ENCODE measurements around the gene DTX1. TPM values are rescaled to one million over a fixed set of nuclear protein-coding genes. Genes with fewer than 3 reads are reported as not detected.

DTX1 gene
- total and polyA plus RNA-seq, 4 donors: 0.15 to 4.8 (median 2.3) TPM

GRCh38 chr12:113072136-113072535 is 15.6 kb downstream of the DTX1 start:
- ATAC-seq (ENCODE audit: low FRiP score): no peak
- Histone ChIP-seq H3K27ac (ENCODE audit: low read depth in 1 of 2, low read length in 2 of 2) (no peak overlapping the region), H3K4me1 (ENCODE audit: control insufficient read depth in 1 of 2, insufficient read depth in 2 of 2, low read length in 2 of 2) (no peaks in the 10 kb centered on the region), H3K27me3 (ENCODE audit: control insufficient read depth in 1 of 2, insufficient read depth in 2 of 2, low read length in 1 of 2) (no peaks in the 10 kb centered on the region), H3K9me3 (ENCODE audit: control insufficient read depth, low read length) (no peaks in the 10 kb centered on the region), H3K4me3 (ENCODE audit: low read length in 2 of 2) (no peak overlapping the region), H3K36me3 (ENCODE audit: control insufficient read depth in 1 of 2, insufficient read depth in 2 of 2, low read length in 1 of 2) (no peaks in the 10 kb centered on the region)
- 75 to 77% methylated on average over 3 of the region's 3 CpGs for WGBS, 2 donors
- DNase-seq: no peak
- intact Hi-C loops (cut with DNase I): no loop called here

DNA sequence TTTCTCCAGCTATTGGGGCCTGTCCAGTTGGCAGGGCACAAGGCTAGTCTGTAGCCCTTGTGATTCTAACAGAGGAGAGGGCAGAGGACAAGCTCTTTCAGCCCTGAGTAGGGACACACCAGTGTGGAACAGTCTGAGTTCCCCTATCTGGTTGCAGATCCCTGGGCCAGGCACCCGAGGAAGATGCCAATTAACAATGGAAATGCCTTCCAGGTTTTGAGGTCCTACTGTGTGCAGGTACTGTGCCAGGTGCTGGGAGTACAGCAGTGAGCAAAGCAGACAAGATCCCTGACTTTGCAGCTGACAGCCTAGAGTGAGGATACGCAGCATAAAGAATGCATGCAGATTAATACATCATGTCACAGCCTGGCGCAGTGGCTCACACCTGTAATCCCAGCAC is 17.1 kb downstream of the DTX1 start:
- Histone ChIP-seq H3K36me3 (ENCODE audit: control insufficient read depth in 1 of 2, insufficient read depth in 2 of 2, low read length in 1 of 2) (no peaks in the 10 kb centered on the region), H3K4me3 (ENCODE audit: low read length in 2 of 2) (no peak overlapping the region), H3K4me1 (ENCODE audit: control insufficient read depth in 1 of 2, insufficient read depth in 2 of 2, low read length in 2 of 2) (no peaks in the 10 kb centered on the region)

GRCh38 chr12:113075137-113075683 is 18.7 kb downstream of the DTX1 start:
- Histone ChIP-seq H3K4me3 (ENCODE audit: low read length in 2 of 2) (no peak overlapping the region), H3K36me3 (ENCODE audit: control insufficient read depth in 1 of 2, insufficient read depth in 2 of 2, low read length in 1 of 2) (no peaks in the 10 kb centered on the region), H3K4me1 (ENCODE audit: control insufficient read depth in 1 of 2, insufficient read depth in 2 of 2, low read length in 2 of 2) (no peaks in the 10 kb centered on the region), H3K27me3 (ENCODE audit: control insufficient read depth in 1 of 2, insufficient read depth in 2 of 2, low read length in 1 of 2) (no peaks in the 10 kb centered on the region), H3K27ac (ENCODE audit: low read depth in 1 of 2, low read length in 2 of 2) (no peak overlapping the region), H3K9me3 (ENCODE audit: control insufficient read depth, low read length) (no peaks in the 10 kb centered on the region)
- intact Hi-C loops (cut with DNase I): no loop called here
- ATAC-seq (ENCODE audit: low FRiP score) (no peak), DNase-seq (no peak)
- WGBS, 2 donors: 63 to 67% methylated on average over 6 of the region's 6 CpGs

More for the DNA sequence above, 17.1 kb downstream of the DTX1 start:
- intact Hi-C loops (cut with DNase I): no loop called here
- DNase-seq (no peak), ATAC-seq (ENCODE audit: low FRiP score) (no peak)
- H3K27me3 ChIP-seq (ENCODE audit: control insufficient read depth in 1 of 2, insufficient read depth in 2 of 2, low read length in 1 of 2): no peaks in the 10 kb centered on the region
- 70 to 71% methylated on average over 3 of the region's 3 CpGs for WGBS, 2 donors
- no peak overlapping the region for H3K27ac ChIP-seq (ENCODE audit: low read depth in 1 of 2, low read length in 2 of 2)
- H3K9me3 ChIP-seq (ENCODE audit: control insufficient read depth, low read length): no peaks in the 10 kb centered on the region

GRCh38 chr12:113077057-113077858 is 20.7 kb downstream of the DTX1 start:
- WGBS, 2 donors: 9 to 13% methylated on average over 45 to 70 of the region's 70 CpGs
- DNase-seq: no peak
- intact Hi-C loops (cut with DNase I): no loop called here
- Histone ChIP-seq H3K9me3 (ENCODE audit: control insufficient read depth, low read length) (no peaks in the 10 kb centered on the region), H3K4me3 (ENCODE audit: low read length in 2 of 2) (no peak overlapping the region), H3K27me3 (ENCODE audit: control insufficient read depth in 1 of 2, insufficient read depth in 2 of 2, low read length in 1 of 2) (no peaks in the 10 kb centered on the region), H3K27ac (ENCODE audit: low read depth in 1 of 2, low read length in 2 of 2) (no peak overlapping the region), H3K4me1 (ENCODE audit: control insufficient read depth in 1 of 2, insufficient read depth in 2 of 2, low read length in 2 of 2) (no peaks in the 10 kb centered on the region), H3K36me3 (ENCODE audit: control insufficient read depth in 1 of 2, insufficient read depth in 2 of 2, low read length in 1 of 2) (no peaks in the 10 kb centered on the region)
- ATAC-seq (ENCODE audit: low FRiP score): no peak

GRCh38 chr12:113077859-113078255 is 21.3 kb downstream of the DTX1 start:
- WGBS, 2 donors: 6% methylated on average over 26 to 48 of the region's 48 CpGs
- H3K36me3 ChIP-seq (ENCODE audit: control insufficient read depth in 1 of 2, insufficient read depth in 2 of 2, low read length in 1 of 2): no peaks in the 10 kb centered on the region
- no peak for ATAC-seq (ENCODE audit: low FRiP score)
- H3K4me3 ChIP-seq (ENCODE audit: low read length in 2 of 2): no peak overlapping the region
- intact Hi-C loops (cut with DNase I): no loop called here
- H3K27ac ChIP-seq (ENCODE audit: low read depth in 1 of 2, low read length in 2 of 2): no peak overlapping the region
- no peak for DNase-seq
- H3K4me1 ChIP-seq (ENCODE audit: control insufficient read depth in 1 of 2, insufficient read depth in 2 of 2, low read length in 2 of 2): no peaks in the 10 kb centered on the region
- no peaks in the 10 kb centered on the region for H3K27me3 ChIP-seq (ENCODE audit: control insufficient read depth in 1 of 2, insufficient read depth in 2 of 2, low read length in 1 of 2)
- H3K9me3 ChIP-seq (ENCODE audit: control insufficient read depth, low read length): no peaks in the 10 kb centered on the region

DNA sequence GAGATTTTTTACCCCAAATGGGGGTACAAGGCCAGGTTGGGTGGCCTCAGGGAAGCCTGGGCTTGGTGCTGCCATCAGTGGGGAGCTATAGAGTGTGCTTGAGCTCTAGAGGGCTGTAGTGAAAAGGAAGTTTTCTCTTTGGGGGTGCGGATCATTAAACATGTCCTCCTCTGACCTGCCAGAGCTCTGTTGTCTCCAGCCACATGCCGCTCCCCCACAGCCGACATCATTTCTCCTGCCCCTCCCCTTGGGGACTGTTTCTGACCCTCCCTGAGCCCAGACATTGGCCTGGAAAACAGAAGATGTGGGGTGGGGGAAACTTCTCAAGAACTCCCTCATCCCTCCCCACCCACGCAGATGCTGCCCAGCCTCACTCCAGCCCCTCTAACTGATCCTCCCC is 25.3 kb downstream of the DTX1 start:
- no peaks in the 10 kb centered on the region for H3K4me1 ChIP-seq (ENCODE audit: control insufficient read depth in 1 of 2, insufficient read depth in 2 of 2, low read length in 2 of 2)
- 43 to 62% methylated on average over 3 to 4 of the region's 4 CpGs for WGBS, 2 donors
- H3K27me3 ChIP-seq (ENCODE audit: control insufficient read depth in 1 of 2, insufficient read depth in 2 of 2, low read length in 1 of 2): no peaks in the 10 kb centered on the region
- H3K9me3 ChIP-seq (ENCODE audit: control insufficient read depth, low read length): no peaks in the 10 kb centered on the region
- H3K36me3 ChIP-seq (ENCODE audit: control insufficient read depth in 1 of 2, insufficient read depth in 2 of 2, low read length in 1 of 2): no peaks in the 10 kb centered on the region
- ATAC-seq (ENCODE audit: low FRiP score) (no peak), DNase-seq (no peak)
- intact Hi-C loops (cut with DNase I): no loop called here
- no peak overlapping the region for H3K27ac ChIP-seq (ENCODE audit: low read depth in 1 of 2, low read length in 2 of 2)
- H3K4me3 ChIP-seq (ENCODE audit: low read length in 2 of 2): no peak overlapping the region

- 86 to 90% methylated on average over 9 of the region's 9 CpGs for WGBS, 2 donors
- Histone ChIP-seq H3K27ac (ENCODE audit: low read depth in 1 of 2, low read length in 2 of 2) (no peak overlapping the region), H3K36me3 (ENCODE audit: control insufficient read depth in 1 of 2, insufficient read depth in 2 of 2, low read length in 1 of 2) (no peaks in the 10 kb centered on the region), H3K4me1 (ENCODE audit: control insufficient read depth in 1 of 2, insufficient read depth in 2 of 2, low read length in 2 of 2) (no peaks in the 10 kb centered on the region), H3K9me3 (ENCODE audit: control insufficient read depth, low read length) (no peaks in the 10 kb centered on the region), H3K4me3 (ENCODE audit: low read length in 2 of 2) (no peak overlapping the region), H3K27me3 (ENCODE audit: control insufficient read depth in 1 of 2, insufficient read depth in 2 of 2, low read length in 1 of 2) (no peaks in the 10 kb centered on the region)
- intact Hi-C loops (cut with DNase I): no loop called here
- DNase-seq: no peak
- no peak for ATAC-seq (ENCODE audit: low FRiP score)
Measured at GRCh38 chr12:113082486-113083148, 26.1 kb downstream of the DTX1 start.

GRCh38 chr12:113083863-113084435 is 27.4 kb downstream of the DTX1 start:
- Histone ChIP-seq H3K27ac (ENCODE audit: low read depth in 1 of 2, low read length in 2 of 2) (no peak overlapping the region), H3K27me3 (ENCODE audit: control insufficient read depth in 1 of 2, insufficient read depth in 2 of 2, low read length in 1 of 2) (no peaks in the 10 kb centered on the region), H3K36me3 (ENCODE audit: control insufficient read depth in 1 of 2, insufficient read depth in 2 of 2, low read length in 1 of 2) (no peaks in the 10 kb centered on the region), H3K4me3 (ENCODE audit: low read length in 2 of 2) (no peak overlapping the region), H3K9me3 (ENCODE audit: control insufficient read depth, low read length) (no peaks in the 10 kb centered on the region), H3K4me1 (ENCODE audit: control insufficient read depth in 1 of 2, insufficient read depth in 2 of 2, low read length in 2 of 2) (no peaks in the 10 kb centered on the region)
- WGBS, 2 donors: 85 to 86% methylated on average over 11 of the region's 11 CpGs
- intact Hi-C loops (cut with DNase I): no loop called here
- DNase-seq (no peak), ATAC-seq (ENCODE audit: low FRiP score) (peak; percentile 32)
